Ectodermal cell (in vitro differentiated cells): Measurements from ENCODE around the gene DCC.

ENCODE experiments used
- H3K27ac ChIP-seq: 2 replicates; pipeline ENCODE4 v1.7.0; 2013; ENCODE audit warnings: mild to moderate bottlenecking, low read depth, low read length; ENCODE audit not compliant: insufficient read depth, poor library complexity, severe bottlenecking
- H3K27me3 ChIP-seq: 2 replicates; pipeline ENCODE4 v1.7.0; 2013; ENCODE audit warnings: mild to moderate bottlenecking, low read length; ENCODE audit not compliant: insufficient read depth, control insufficient read depth, poor library complexity, severe bottlenecking
- H3K36me3 ChIP-seq: one replicate; pipeline ENCODE4 v1.7.0; 2013; ENCODE audit warnings: low read length; ENCODE audit not compliant: control insufficient read depth, insufficient read depth
- H3K4me1 ChIP-seq: one replicate; pipeline ENCODE4 v1.7.0; 2013; ENCODE audit warnings: low read length; ENCODE audit not compliant: control insufficient read depth, insufficient read depth
- H3K4me3 ChIP-seq: 2 replicates; pipeline ENCODE4 v1.7.0; 2013; ENCODE audit warnings: low read depth, low read length, control low read depth; ENCODE audit not compliant: insufficient read depth
- H3K9me3 ChIP-seq: 2 replicates; pipeline ENCODE4 v1.7.0; 2013; ENCODE audit warnings: mild to moderate bottlenecking, low read length, moderate library complexity; ENCODE audit not compliant: control insufficient read depth
- WGBS, 2 experiments: methylation state at CpG; one replicate each; pipeline ENCODE4 v1.1.7; 2013; ENCODE audit warnings: missing lambda C conversion rate in 2 of 2; 5-methylcytosine and 5-hydroxymethylcytosine counted together

DCC gene

GRCh38 chr18:52376104-52376503, 36.1 kb downstream of the DCC start:
- Histone ChIP-seq H3K4me3 (no peak overlapping the region), H3K36me3 (no peaks in the 10 kb centered on the region), H3K4me1 (no peaks in the 10 kb centered on the region), H3K9me3 (no peaks in the 10 kb centered on the region), H3K27ac (no peak overlapping the region), H3K27me3 (no peaks in the 10 kb centered on the region)
- 89% methylated on average over 1 of the region's 1 CpG; no CpG with 5 or more reads in 1 of the 2 experiments for WGBS, 2 experiments

DNA sequence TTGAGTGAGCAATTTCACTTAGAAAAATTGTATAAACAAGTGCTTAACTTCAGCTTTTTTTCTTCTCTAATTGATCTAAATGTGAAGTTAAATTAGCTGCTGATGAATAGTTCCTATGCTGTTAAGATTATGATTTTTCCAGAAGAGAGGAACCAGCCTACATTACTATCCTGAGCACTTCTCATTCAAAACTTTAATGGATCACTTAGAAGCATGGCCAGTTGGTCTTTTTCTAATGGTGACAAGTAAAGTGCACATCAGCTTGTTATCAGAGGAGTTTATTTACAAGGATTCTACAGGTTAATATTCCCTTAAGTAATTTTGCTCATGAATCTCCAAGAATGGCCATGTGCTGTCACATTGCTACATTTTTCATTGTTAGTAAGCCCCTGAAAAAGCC, 37.1 kb downstream of the DCC start:
- Histone ChIP-seq H3K4me3 (no peak overlapping the region), H3K4me1 (no peaks in the 10 kb centered on the region), H3K36me3 (no peaks in the 10 kb centered on the region), H3K27me3 (no peaks in the 10 kb centered on the region), H3K27ac (no peak overlapping the region), H3K9me3 (no peaks in the 10 kb centered on the region)

- Histone ChIP-seq H3K27ac (no peak overlapping the region), H3K36me3 (no peaks in the 10 kb centered on the region), H3K27me3 (no peaks in the 10 kb centered on the region), H3K9me3 (no peaks in the 10 kb centered on the region), H3K4me3 (no peak overlapping the region), H3K4me1 (no peaks in the 10 kb centered on the region)
Measured at GRCh38 chr18:52386306-52386705, 46.3 kb downstream of the DCC start.

DNA sequence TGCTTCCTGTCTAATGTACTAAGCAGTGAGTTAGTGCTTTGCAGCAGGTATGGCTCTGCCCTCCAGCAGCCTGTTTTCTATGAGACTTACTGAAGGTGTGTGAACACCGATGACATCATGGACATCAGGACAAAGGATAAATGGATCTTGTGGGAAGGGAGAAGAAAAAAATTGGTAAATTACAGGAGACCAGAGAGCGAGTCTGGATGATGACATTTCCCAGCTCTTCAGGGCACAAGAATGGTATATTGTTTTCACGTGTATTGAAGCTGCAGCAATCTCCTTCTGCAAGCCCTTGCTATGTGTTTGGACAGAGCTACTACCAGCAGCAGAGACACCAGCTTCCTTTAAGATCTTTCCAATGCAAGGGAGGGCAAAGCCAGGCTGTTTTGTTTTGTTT, 47.2 kb downstream of the DCC start:
- no peaks in the 10 kb centered on the region for H3K4me1 ChIP-seq
- no peak overlapping the region for H3K27ac ChIP-seq
- H3K36me3 ChIP-seq, result no peaks in the 10 kb centered on the region
- H3K9me3 ChIP-seq, result no peaks in the 10 kb centered on the region
- no peaks in the 10 kb centered on the region for H3K27me3 ChIP-seq
- WGBS, 2 experiments, result 84 to 95% methylated on average over 3 of the region's 3 CpGs
- H3K4me3 ChIP-seq, result no peak overlapping the region

DNA sequence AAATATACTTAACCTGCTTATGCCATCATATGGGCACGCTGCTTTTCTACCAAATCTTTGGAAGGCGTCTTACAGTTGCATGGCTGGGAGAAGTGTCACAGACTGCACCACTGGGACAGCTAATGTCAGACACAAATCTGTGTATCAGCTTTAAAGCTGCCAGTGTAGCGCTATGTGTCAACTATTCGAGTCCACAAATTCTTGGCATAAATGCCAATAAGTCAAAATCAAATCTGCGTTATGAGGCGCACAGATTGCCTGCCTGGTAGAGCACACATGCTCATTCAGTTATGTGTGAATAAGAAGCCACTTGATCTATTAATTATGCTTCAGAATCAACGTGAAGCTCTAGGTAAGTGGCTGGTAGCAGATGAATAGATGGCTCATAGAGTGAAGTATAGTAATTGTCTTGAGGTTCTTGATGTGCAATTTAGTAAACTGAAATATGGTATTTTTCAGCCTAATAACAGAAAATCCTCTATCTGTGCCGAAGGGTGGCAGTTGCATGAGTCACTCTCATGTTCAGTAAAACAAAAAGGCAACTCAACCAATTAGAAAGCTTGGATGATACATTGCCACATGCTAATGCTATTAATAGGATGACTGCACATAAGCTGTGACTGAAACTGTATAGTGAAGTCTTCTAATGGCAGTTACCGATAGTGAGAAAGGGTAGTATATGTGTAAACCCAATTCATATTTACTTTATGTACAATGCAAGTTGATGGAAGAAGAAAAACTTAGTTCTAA, 52.0 kb downstream of the DCC start:
- no peaks in the 10 kb centered on the region for H3K27me3 ChIP-seq
- 94 to 99% methylated on average over 7 to 9 of the region's 9 CpGs for WGBS, 2 experiments
- H3K4me3 ChIP-seq, result no peak overlapping the region
- peaks cover 9% of the 10 kb centered on the region for H3K4me1 ChIP-seq
- H3K27ac ChIP-seq, result no peak overlapping the region
- H3K9me3 ChIP-seq, result no peaks in the 10 kb centered on the region
- no peaks in the 10 kb centered on the region for H3K36me3 ChIP-seq

GRCh38 chr18:52394602-52395001, 54.6 kb downstream of the DCC start:
- WGBS, 2 experiments, result 86 to 93% methylated on average over 1 to 2 of the region's 2 CpGs
- Histone ChIP-seq H3K27ac (no peak overlapping the region), H3K9me3 (no peaks in the 10 kb centered on the region), H3K4me1 (peaks cover 9% of the 10 kb centered on the region), H3K36me3 (no peaks in the 10 kb centered on the region), H3K27me3 (no peaks in the 10 kb centered on the region), H3K4me3 (no peak overlapping the region)

GRCh38 chr18:52395146-52395852, 55.3 kb downstream of the DCC start:
- no peak overlapping the region for H3K27ac ChIP-seq
- H3K36me3 ChIP-seq, result no peaks in the 10 kb centered on the region
- WGBS, 2 experiments, result 92 to 93% methylated on average over 5 of the region's 5 CpGs
- H3K4me1 ChIP-seq, result peaks cover 9% of the 10 kb centered on the region
- no peaks in the 10 kb centered on the region for H3K27me3 ChIP-seq
- no peak overlapping the region for H3K4me3 ChIP-seq
- H3K9me3 ChIP-seq, result no peaks in the 10 kb centered on the region

- Histone ChIP-seq H3K27me3 (no peaks in the 10 kb centered on the region), H3K36me3 (no peaks in the 10 kb centered on the region), H3K4me3 (no peak overlapping the region), H3K27ac (no peak overlapping the region), H3K4me1 (no peaks in the 10 kb centered on the region), H3K9me3 (no peaks in the 10 kb centered on the region)
- 86 to 98% methylated on average over 1 of the region's 1 CpG for WGBS, 2 experiments
Measured at GRCh38 chr18:52401236-52401635, 61.2 kb downstream of the DCC start.

DNA sequence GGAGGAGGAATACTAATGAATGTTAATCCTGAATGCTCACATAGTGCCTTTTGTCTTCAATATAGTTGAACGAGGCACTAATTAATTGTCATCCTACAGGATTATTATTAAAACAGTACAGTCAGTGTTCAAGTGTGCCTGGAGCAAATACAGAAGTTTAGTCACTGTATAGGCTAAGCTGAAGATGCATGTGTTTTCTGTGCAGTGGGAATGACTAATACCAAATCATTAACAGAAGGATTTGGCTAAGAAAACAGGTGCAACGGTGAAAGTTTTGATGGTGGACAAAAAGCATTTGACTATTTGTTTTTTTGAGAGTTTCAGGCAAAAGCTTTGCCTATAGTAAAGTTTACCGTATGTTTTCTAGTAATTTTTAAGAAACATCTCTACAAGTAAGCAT, 62.8 kb downstream of the DCC start:
- no peaks in the 10 kb centered on the region for H3K27me3 ChIP-seq
- WGBS, 2 experiments, result 80 to 87% methylated on average over 3 of the region's 3 CpGs
- no peaks in the 10 kb centered on the region for H3K4me1 ChIP-seq
- no peaks in the 10 kb centered on the region for H3K9me3 ChIP-seq
- no peak overlapping the region for H3K27ac ChIP-seq
- no peak overlapping the region for H3K4me3 ChIP-seq
- H3K36me3 ChIP-seq, result no peaks in the 10 kb centered on the region

DNA sequence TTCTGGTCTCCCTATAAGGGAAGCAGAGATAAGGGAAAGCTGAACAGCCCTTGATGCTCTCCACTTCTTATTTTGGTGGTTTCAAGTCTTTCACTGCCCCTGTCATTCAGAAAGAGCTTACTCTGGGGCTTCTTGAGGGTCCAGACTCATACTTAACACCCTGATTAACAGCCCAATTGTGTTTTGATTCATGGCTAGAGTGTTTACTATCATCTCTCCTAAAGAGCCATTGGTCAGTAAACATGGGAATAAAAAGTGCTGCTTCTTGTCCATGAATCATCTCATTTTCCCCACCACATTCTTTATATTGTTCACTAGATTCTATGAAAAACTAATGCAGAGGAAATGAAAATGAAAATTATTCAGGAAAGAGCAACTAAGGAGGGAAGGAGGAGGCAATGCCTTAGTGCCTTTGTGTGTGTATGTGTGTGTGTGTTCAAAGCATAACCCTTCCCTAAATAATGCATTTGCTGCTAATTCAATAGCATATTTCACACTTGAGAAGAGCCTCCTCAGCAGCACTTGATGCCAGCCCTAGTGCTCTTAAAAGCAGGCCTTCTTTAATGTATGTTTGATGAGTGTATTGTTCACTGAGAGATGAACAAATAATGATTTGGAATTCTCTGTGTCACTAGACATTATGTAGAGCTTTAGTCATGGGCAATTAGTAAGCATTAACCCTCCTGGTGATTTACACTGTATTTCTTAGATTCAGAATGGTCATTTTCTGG, 63.5 kb downstream of the DCC start:
- no peaks in the 10 kb centered on the region for H3K27me3 ChIP-seq
- no peaks in the 10 kb centered on the region for H3K36me3 ChIP-seq
- no peak overlapping the region for H3K4me3 ChIP-seq
- no peak overlapping the region for H3K27ac ChIP-seq
- H3K9me3 ChIP-seq, result no peaks in the 10 kb centered on the region
- no peaks in the 10 kb centered on the region for H3K4me1 ChIP-seq
